ENCODE measurements around the gene EIF3L.

- TF ChIP-seq POLR2AphosphoS5 (IDR thresholded peaks at IDR 0.05), result no peak
- TF ChIP-seq, protein P1, sequence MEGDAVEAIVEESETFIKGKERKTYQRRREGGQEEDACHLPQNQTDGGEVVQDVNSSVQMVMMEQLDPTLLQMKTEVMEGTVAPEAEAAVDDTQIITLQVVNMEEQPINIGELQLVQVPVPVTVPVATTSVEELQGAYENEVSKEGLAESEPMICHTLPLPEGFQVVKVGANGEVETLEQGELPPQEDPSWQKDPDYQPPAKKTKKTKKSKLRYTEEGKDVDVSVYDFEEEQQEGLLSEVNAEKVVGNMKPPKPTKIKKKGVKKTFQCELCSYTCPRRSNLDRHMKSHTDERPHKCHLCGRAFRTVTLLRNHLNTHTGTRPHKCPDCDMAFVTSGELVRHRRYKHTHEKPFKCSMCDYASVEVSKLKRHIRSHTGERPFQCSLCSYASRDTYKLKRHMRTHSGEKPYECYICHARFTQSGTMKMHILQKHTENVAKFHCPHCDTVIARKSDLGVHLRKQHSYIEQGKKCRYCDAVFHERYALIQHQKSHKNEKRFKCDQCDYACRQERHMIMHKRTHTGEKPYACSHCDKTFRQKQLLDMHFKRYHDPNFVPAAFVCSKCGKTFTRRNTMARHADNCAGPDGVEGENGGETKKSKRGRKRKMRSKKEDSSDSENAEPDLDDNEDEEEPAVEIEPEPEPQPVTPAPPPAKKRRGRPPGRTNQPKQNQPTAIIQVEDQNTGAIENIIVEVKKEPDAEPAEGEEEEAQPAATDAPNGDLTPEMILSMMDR (IDR thresholded peaks at IDR 0.05), result no peak
These were observed 3.2 kb downstream of the EIF3L start for GRCh38 chr22:37852418-37852817.
